ENCODE results near the gene ATP5F1D. TPM values are rescaled to one million over a fixed set of nuclear protein-coding genes. Genes with fewer than 3 reads are reported as not detected.
A peak's percentile ranks its signal among the peaks of the same experiment; 100 is the strongest.

ATP5F1D gene
- total RNA-seq, 4 donors from 2014 or later = 88.3 to 299 (median 206) TPM

DNA sequence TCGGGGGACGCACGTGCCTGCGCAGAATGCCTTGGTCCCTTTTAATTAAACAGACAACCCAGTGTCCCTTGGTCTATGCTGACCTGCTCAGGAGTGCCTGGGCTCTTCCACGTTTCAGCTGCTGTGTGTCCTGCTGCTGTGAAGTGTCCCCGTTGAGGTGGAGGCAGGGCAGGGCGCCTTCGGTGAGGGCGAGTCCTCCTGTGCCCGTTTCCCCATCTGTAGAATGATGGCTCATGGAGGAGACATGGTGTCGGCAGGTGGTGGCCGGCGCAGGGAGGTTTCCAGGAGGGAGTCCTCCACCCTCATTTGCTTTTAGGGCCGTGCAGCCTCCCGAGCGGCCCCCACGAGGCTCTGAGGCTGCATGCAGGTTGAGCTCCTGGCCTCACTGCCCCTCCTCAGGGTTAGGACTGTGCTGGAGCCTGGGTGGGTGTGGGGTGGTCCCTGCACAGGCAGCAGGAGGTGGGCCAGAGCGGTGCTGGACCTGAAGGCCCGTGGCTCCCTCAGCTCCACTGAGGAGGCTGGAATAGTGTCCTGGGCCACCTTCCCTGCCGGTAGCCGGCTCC is 27.2 kb upstream of the ATP5F1D start:
- Histone ChIP-seq H3K27me3 (no peaks in the 10 kb centered on the region), H3K4me1 (peaks cover 0 to 80% (median 11%) of the 10 kb centered on the region in 4 donors), H3K9me3 (no peaks in the 10 kb centered on the region), H3K4me3 (peak overlapping the region in 2 of 4 donors; percentile 6 to 8), H3K27ac (peak overlapping the region; percentile 65 to 80 (median 74)), H3K36me3 (peaks cover 0 to 10% (median 0%) of the 10 kb centered on the region in 3 donors)
- no peak for DNase-seq
- TF ChIP-seq CTCF (IDR thresholded peaks at IDR 0.05) (no peak), POLR2A (IDR thresholded peaks at IDR 0.05) (no peak)

GRCh38 chr19:1214862-1215731 is 26.5 kb upstream of the ATP5F1D start:
- Histone ChIP-seq H3K9me3 (no peaks in the 10 kb centered on the region), H3K36me3 (peaks cover 0 to 13% (median 0%) of the 10 kb centered on the region in 3 donors), H3K4me3 (no peak overlapping the region), H3K27me3 (no peaks in the 10 kb centered on the region), H3K4me1 (peaks cover 0 to 73% (median 9%) of the 10 kb centered on the region in 4 donors), H3K27ac (peak overlapping the region in 3 of 4 donors; percentile 65 to 80 (median 76))
- TF ChIP-seq POLR2A (IDR thresholded peaks at IDR 0.05) = no peak
- no peak for TF ChIP-seq CTCF (IDR thresholded peaks at IDR 0.05)
- no peak for DNase-seq

DNA sequence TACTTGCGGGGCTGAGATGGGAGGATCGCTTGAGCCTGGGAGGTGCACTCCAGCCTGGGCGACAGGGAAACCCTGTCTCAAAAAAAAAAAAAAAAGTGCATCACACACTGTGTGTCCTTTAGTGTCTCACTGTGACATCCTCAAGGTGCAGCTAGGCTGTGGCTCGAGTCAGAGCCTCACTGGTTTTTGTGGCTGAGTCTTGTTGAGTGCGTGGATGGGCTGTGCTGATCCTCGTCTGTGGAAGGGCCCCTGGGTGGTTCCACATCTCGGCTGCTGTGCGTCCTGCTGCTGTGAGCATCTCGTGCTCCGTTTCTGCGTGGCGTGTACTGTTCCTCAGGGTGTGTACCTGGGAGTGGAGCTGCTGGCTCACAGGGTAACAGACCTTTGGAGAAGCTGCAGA is 24.8 kb upstream of the ATP5F1D start:
- DNase-seq = no peak
- peaks cover 0 to 56% (median 9%) of the 10 kb centered on the region in 4 donors for H3K4me1 ChIP-seq
- no peak overlapping the region for H3K27ac ChIP-seq
- no peak for TF ChIP-seq POLR2A (IDR thresholded peaks at IDR 0.05)
- TF ChIP-seq CTCF (IDR thresholded peaks at IDR 0.05) = no peak
- H3K36me3 ChIP-seq = peaks cover 0 to 23% (median 0%) of the 10 kb centered on the region in 3 donors
- H3K4me3 ChIP-seq = no peak overlapping the region
- no peaks in the 10 kb centered on the region for H3K27me3 ChIP-seq
- no peaks in the 10 kb centered on the region for H3K9me3 ChIP-seq

DNA sequence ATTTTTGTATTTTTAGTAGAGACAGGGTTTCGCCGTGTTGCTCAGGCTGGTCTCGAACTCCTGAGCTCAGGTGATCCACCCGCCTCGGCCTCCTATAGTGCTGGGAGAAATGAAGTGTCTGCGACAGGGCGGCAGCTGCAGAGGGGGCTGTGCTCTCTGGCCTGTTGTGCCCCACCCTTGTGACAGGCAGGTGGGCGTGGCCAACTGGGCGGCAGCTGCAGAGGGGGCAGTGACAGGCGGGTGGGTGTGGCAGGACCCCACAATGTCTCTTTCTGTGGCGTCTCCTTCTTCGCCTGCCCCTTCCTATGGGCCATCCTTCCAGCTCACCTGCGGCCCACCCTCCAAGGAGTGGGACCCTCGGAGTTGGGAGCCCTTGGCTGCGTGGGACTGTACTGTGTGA is 24.2 kb upstream of the ATP5F1D start:
- no peak for DNase-seq
- H3K4me1 ChIP-seq = peaks cover 0 to 54% (median 9%) of the 10 kb centered on the region in 4 donors
- H3K4me3 ChIP-seq = no peak overlapping the region
- H3K27me3 ChIP-seq = no peaks in the 10 kb centered on the region
- TF ChIP-seq POLR2A (IDR thresholded peaks at IDR 0.05) (no peak), CTCF (IDR thresholded peaks at IDR 0.05) (no peak)
- no peaks in the 10 kb centered on the region for H3K9me3 ChIP-seq
- H3K36me3 ChIP-seq = peaks cover 0 to 28% (median 0%) of the 10 kb centered on the region in 3 donors
- H3K27ac ChIP-seq = peak overlapping the region in 1 of 4 donors; percentile 13

DNA sequence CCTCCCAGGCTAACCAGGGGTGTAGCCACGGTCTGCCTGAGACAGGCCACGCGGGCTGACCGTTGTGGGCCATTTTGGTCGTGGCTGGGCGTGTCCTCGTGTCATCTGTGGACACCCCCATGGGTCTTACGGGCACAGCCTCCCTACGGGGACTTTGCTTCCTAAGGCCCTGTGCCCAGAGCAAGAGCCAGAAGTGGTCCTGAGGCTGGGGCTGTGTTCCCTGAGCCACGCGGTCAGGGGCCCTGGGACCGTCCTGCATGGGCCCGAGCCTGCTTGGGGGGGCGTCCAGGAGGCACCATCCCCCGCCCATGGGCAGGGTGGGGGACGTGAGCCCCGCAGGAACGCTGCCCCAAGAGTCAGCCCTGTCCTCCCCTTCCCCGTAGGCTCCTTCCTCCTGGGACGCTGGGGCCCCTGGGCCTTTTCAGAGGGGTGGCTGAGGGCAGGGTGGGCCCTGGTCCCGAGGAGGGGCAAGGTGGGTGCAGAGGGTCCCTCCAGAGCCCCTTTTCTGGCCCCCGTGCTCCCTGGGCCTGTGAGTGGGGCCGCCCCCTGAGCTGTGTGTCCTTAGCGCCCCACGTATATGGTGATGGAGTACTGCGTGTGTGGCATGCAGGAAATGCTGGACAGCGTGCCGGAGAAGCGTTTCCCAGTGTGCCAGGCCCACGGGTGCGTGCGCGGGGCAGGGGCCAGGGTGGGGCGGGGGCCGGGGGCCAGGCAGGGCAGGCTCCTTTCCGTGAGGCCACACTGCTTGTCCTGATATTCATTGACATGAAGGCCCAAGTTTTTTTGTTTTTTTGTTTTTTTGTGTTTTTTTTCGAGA is 22.6 kb upstream of the ATP5F1D start:
- TF ChIP-seq POLR2A (IDR thresholded peaks at IDR 0.05) (no peak), CTCF (IDR thresholded peaks at IDR 0.05) (no peak)
- Histone ChIP-seq H3K36me3 (peaks cover 0 to 44% (median 0%) of the 10 kb centered on the region in 3 donors), H3K9me3 (no peaks in the 10 kb centered on the region), H3K4me1 (peaks cover 0 to 44% (median 5%) of the 10 kb centered on the region in 4 donors), H3K27ac (peak overlapping the region in 3 of 4 donors; percentile 9 to 67 (median 44)), H3K27me3 (no peaks in the 10 kb centered on the region), H3K4me3 (no peak overlapping the region)
- no peak for DNase-seq
